Measurements from ENCODE around the gene PSMC2.

- TF ChIP-seq POLR2A (IDR thresholded peaks at IDR 0.05) = no peak
- TF ChIP-seq CTCF (IDR thresholded peaks at IDR 0.05) = no peak
- no peak for TF ChIP-seq EP300 (IDR thresholded peaks at IDR 0.05)
Measured at GRCh38 chr7:103380395-103381191, 33.1 kb downstream of the PSMC2 start.
